Smooth muscle cell (in vitro differentiated cells): ENCODE measurements around the gene CLNK. TPM values are rescaled to one million over a fixed set of nuclear protein-coding genes. Genes with fewer than 3 reads are reported as not detected.

Experiments
- DNase-seq: peaks from one replicate; lab custom pipeline; 2025; ENCODE audit not compliant: unreplicated experiment; lab: John Stamatoyannopoulos, UW
- H2AFZ ChIP-seq: fragments of 200-600 bp; sonication (generic); 2 replicates; pipeline ENCODE4 v1.6.0; 2016; ENCODE audit warnings: antibody characterized with exemption, low read depth, mild to moderate bottlenecking
- H3F3A ChIP-seq: fragments of 200-600 bp; sonication (generic); 2 replicates; pipeline ENCODE4 v1.6.0; 2017; ENCODE audit warnings: antibody characterized with exemption, low read depth
- H3K27ac ChIP-seq: fragments of 200-600 bp; sonication (generic); 2 replicates; pipeline ENCODE4 v1.5.1; 2016; ENCODE audit warnings: low read depth, mild to moderate bottlenecking
- H3K27me3 ChIP-seq: fragments of 200-600 bp; sonication (generic); 2 replicates; pipeline ENCODE4 v1.6.1; 2016; ENCODE audit warnings: low read depth, mild to moderate bottlenecking
- H3K36me3 ChIP-seq: fragments of 200-600 bp; sonication (generic); 2 replicates; pipeline ENCODE4 v1.5.1; 2016; ENCODE audit warnings: low read depth
- H3K4me1 ChIP-seq: fragments of 200-600 bp; sonication (generic); 2 replicates; pipeline ENCODE4 v1.5.1; 2016; ENCODE audit warnings: low read depth
- H3K4me2 ChIP-seq: fragments of 200-600 bp; sonication (generic); 2 replicates; pipeline ENCODE4 v1.6.0; 2016; ENCODE audit warnings: mild to moderate bottlenecking
- H3K4me3 ChIP-seq: fragments of 200-600 bp; sonication (generic); 2 replicates; pipeline ENCODE4 v1.5.1; 2016; ENCODE audit warnings: mild to moderate bottlenecking
- H3K79me2 ChIP-seq: fragments of 200-600 bp; sonication (generic); 2 replicates; pipeline ENCODE4 v1.6.0; 2016; ENCODE audit warnings: low read depth, mild to moderate bottlenecking
- H3K9ac ChIP-seq: fragments of 200-600 bp; sonication (generic); 2 replicates; pipeline ENCODE4 v1.6.0; 2016; ENCODE audit warnings: low read depth
- H3K9me3 ChIP-seq: fragments of 200-600 bp; sonication (generic); replicated peaks from 2 replicates; pipeline ENCODE4 v1.5.1; 2016; ENCODE audit warnings: low read depth
- H4K20me1 ChIP-seq: fragments of 200-600 bp; sonication (generic); 2 replicates; pipeline ENCODE4 v1.6.0; 2016; ENCODE audit warnings: low read depth
- WGBS: methylation state at CpG from one replicate; pipeline ENCODE4 v1.1.7; 2016; ENCODE audit warnings: low lambda C conversion rate; 5-methylcytosine and 5-hydroxymethylcytosine counted together
- polyA plus RNA-seq: library from polyadenylated mRNA; unstranded; fragments of >200 nt; fragmentation: Nextera tagmentation; extraction: Ambion mirVana; gene quantifications from 2 replicates; pipeline ENCODE4 v1.2.1, GENCODE V29; 2016
- total RNA-seq: library from RNA; depleted of rRNA; stranded (reverse); fragments of >200 nt; gene quantifications from 2 replicates; pipeline ENCODE4 v1.2.3, GENCODE V29; 2014
- TF ChIP-seq, protein P1 (sequence below): fragments of 200-600 bp; sonication (generic); IDR thresholded peaks from 2 replicates; pipeline ENCODE4 v1.5.1; 2017; ENCODE audit warnings: borderline replicate concordance, mild to moderate bottlenecking, antibody characterized with exemption; ENCODE audit not compliant: insufficient read depth, poor library complexity, severe bottlenecking

CLNK gene
- total and polyA plus RNA-seq, 2 experiments from 2014 or later = not detected

GRCh38 chr4:10584042-10584441, 100.5 kb downstream of the CLNK start:
- Histone ChIP-seq H3K4me1 (peaks cover 3% of the 10 kb centered on the region), H3K9ac (no peak overlapping the region), H4K20me1 (no peaks in the 10 kb centered on the region), H3K27me3 (no peaks in the 10 kb centered on the region), H3K9me3 (no peaks in the 10 kb centered on the region), H3K4me2 (peak overlapping the region; percentile 24), H3K27ac (no peak overlapping the region), H3K79me2 (no peaks in the 10 kb centered on the region), H2AFZ (no peak overlapping the region), H3K36me3 (no peaks in the 10 kb centered on the region), H3K4me3 (no peak overlapping the region), H3F3A (peaks cover 4% of the 10 kb centered on the region)
- 2% methylated on average over 2 of the region's 2 CpGs for WGBS
- TF ChIP-seq, protein P1, sequence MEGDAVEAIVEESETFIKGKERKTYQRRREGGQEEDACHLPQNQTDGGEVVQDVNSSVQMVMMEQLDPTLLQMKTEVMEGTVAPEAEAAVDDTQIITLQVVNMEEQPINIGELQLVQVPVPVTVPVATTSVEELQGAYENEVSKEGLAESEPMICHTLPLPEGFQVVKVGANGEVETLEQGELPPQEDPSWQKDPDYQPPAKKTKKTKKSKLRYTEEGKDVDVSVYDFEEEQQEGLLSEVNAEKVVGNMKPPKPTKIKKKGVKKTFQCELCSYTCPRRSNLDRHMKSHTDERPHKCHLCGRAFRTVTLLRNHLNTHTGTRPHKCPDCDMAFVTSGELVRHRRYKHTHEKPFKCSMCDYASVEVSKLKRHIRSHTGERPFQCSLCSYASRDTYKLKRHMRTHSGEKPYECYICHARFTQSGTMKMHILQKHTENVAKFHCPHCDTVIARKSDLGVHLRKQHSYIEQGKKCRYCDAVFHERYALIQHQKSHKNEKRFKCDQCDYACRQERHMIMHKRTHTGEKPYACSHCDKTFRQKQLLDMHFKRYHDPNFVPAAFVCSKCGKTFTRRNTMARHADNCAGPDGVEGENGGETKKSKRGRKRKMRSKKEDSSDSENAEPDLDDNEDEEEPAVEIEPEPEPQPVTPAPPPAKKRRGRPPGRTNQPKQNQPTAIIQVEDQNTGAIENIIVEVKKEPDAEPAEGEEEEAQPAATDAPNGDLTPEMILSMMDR = no peak
- no peak for DNase-seq

GRCh38 chr4:10582951-10583350, 101.6 kb downstream of the CLNK start:
- no peaks in the 10 kb centered on the region for H3K36me3 ChIP-seq
- TF ChIP-seq, protein P1 = no peak
- no peak overlapping the region for H3K27ac ChIP-seq
- H3K27me3 ChIP-seq = no peaks in the 10 kb centered on the region
- H3F3A ChIP-seq = peaks cover 4% of the 10 kb centered on the region
- no peak overlapping the region for H3K4me2 ChIP-seq
- no peaks in the 10 kb centered on the region for H3K79me2 ChIP-seq
- H4K20me1 ChIP-seq = no peaks in the 10 kb centered on the region
- no peak overlapping the region for H2AFZ ChIP-seq
- H3K4me1 ChIP-seq = no peaks in the 10 kb centered on the region
- H3K4me3 ChIP-seq = no peak overlapping the region
- DNase-seq = no peak
- H3K9ac ChIP-seq = no peak overlapping the region
- H3K9me3 ChIP-seq = no peaks in the 10 kb centered on the region
- WGBS = 71% methylated on average over 8 of the region's 8 CpGs

GRCh38 chr4:10582059-10582686, 102.4 kb downstream of the CLNK start:
- H3K4me2 ChIP-seq = no peak overlapping the region
- H3K79me2 ChIP-seq = no peaks in the 10 kb centered on the region
- DNase-seq = no peak
- H3K4me3 ChIP-seq = no peak overlapping the region
- H3K27me3 ChIP-seq = no peaks in the 10 kb centered on the region
- WGBS = 63% methylated on average over 3 of the region's 3 CpGs
- H3K36me3 ChIP-seq = no peaks in the 10 kb centered on the region
- H3K4me1 ChIP-seq = no peaks in the 10 kb centered on the region
- peaks cover 4% of the 10 kb centered on the region for H3F3A ChIP-seq
- no peaks in the 10 kb centered on the region for H4K20me1 ChIP-seq
- no peak overlapping the region for H3K9ac ChIP-seq
- H3K27ac ChIP-seq = no peak overlapping the region
- H3K9me3 ChIP-seq = no peaks in the 10 kb centered on the region
- TF ChIP-seq, protein P1 = peak; percentile 98
- H2AFZ ChIP-seq = no peak overlapping the region

DNA sequence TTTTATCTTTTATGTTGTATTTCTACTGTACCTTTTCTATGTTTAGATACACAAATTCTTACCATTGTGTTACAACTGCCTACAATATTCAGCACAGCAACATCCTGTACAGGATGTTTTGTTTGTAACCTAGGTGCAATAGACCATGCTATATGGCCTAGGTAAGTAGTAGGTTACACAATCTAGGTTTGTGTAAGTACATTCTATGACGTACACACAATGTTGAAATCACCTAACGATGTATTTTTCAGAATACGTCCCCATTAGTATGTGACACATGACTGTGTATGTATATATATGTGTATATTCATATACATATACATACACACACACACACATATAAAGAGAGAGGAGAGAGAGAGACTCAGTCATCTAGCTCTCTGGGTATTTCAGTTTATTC, 103.5 kb downstream of the CLNK start:
- no peak overlapping the region for H3K4me2 ChIP-seq
- WGBS = 96% methylated on average over 3 of the region's 3 CpGs
- no peaks in the 10 kb centered on the region for H4K20me1 ChIP-seq
- H3F3A ChIP-seq = peaks cover 4% of the 10 kb centered on the region
- H3K27ac ChIP-seq = no peak overlapping the region
- H3K36me3 ChIP-seq = no peaks in the 10 kb centered on the region
- no peak overlapping the region for H2AFZ ChIP-seq
- no peaks in the 10 kb centered on the region for H3K79me2 ChIP-seq
- H3K9ac ChIP-seq = no peak overlapping the region
- no peaks in the 10 kb centered on the region for H3K27me3 ChIP-seq
- no peaks in the 10 kb centered on the region for H3K9me3 ChIP-seq
- no peak overlapping the region for H3K4me3 ChIP-seq
- H3K4me1 ChIP-seq = no peaks in the 10 kb centered on the region
- no peak for DNase-seq
- TF ChIP-seq, protein P1 = no peak
